ENCODE results near the gene KAT6B. TPM values are rescaled to one million over a fixed set of nuclear protein-coding genes. Genes with fewer than 3 reads are reported as not detected.

The KAT6B gene
- total RNA-seq, 1 experiment from 2014 or later, result 14.9 TPM

- no peaks in the 10 kb centered on the region for H3K4me1 Mint-ChIP-seq (ENCODE audit: low read depth, unreplicated experiment)
- H3K9me3 ChIP-seq, result no peaks in the 10 kb centered on the region
- BruUV-seq (replicated peaks), result no TSS peak
- H3K36me3 Mint-ChIP-seq (ENCODE audit: insufficient read depth, unreplicated experiment), result no peaks in the 10 kb centered on the region
- no peaks in the 10 kb centered on the region for H3K27me3 ChIP-seq (replicated peaks; ENCODE audit: control insufficient read depth, insufficient read depth, low read length)
- H3K36me3 ChIP-seq (ENCODE audit: control insufficient read depth, insufficient read depth, low read length), result no peaks in the 10 kb centered on the region
- CTCF ChIA-PET, result no interaction called here
- H3K9me3 Mint-ChIP-seq (ENCODE audit: unreplicated experiment), result no peaks in the 10 kb centered on the region
- H3K27ac Mint-ChIP-seq (ENCODE audit: unreplicated experiment), result no peak overlapping the region
- TF ChIP-seq CTCF (IDR thresholded peaks at IDR 0.05; ENCODE audit: insufficient read depth in 1 of 2, low read depth in 1 of 2, low read length in 1 of 2, severe bottlenecking in 1 of 2, unreplicated experiment in 1 of 2), result no peak
- DNase-seq, result no peak
- intact Hi-C loops (cut with micrococcal nuclease; ENCODE audit: unreplicated experiment), result no loop called here
- no peaks in the 10 kb centered on the region for H3K27me3 Mint-ChIP-seq (ENCODE audit: insufficient read depth, unreplicated experiment)
- no peak overlapping the region for H3K4me3 ChIP-seq (ENCODE audit: low read depth, low read length)
- no peak overlapping the region for H3K4me3 Mint-ChIP-seq (ENCODE audit: unreplicated experiment)
- no peaks in the 10 kb centered on the region for H3K4me1 ChIP-seq
- POLR2A ChIA-PET, result no interaction called here
These were observed 183.0 kb downstream of the KAT6B start for GRCh38 chr10:75009426-75009825.

GRCh38 chr10:75010373-75010772, 184.0 kb downstream of the KAT6B start:
- CTCF ChIA-PET, result no interaction called here
- no TSS peak for BruUV-seq (replicated peaks)
- Histone ChIP-seq H3K4me3 (ENCODE audit: low read depth, low read length) (no peak overlapping the region), H3K36me3 (ENCODE audit: control insufficient read depth, insufficient read depth, low read length) (no peaks in the 10 kb centered on the region), H3K9me3 (no peaks in the 10 kb centered on the region), H3K4me1 (no peaks in the 10 kb centered on the region), H3K27me3 (replicated peaks; ENCODE audit: control insufficient read depth, insufficient read depth, low read length) (no peaks in the 10 kb centered on the region)
- Mint-ChIP-seq H3K27me3 (ENCODE audit: insufficient read depth, unreplicated experiment) (no peaks in the 10 kb centered on the region), H3K4me1 (ENCODE audit: low read depth, unreplicated experiment) (no peaks in the 10 kb centered on the region), H3K36me3 (ENCODE audit: insufficient read depth, unreplicated experiment) (no peaks in the 10 kb centered on the region), H3K4me3 (ENCODE audit: unreplicated experiment) (no peak overlapping the region), H3K9me3 (ENCODE audit: unreplicated experiment) (no peaks in the 10 kb centered on the region), H3K27ac (ENCODE audit: unreplicated experiment) (no peak overlapping the region)
- no peak for DNase-seq
- no peak for TF ChIP-seq CTCF (IDR thresholded peaks at IDR 0.05; ENCODE audit: insufficient read depth in 1 of 2, low read depth in 1 of 2, low read length in 1 of 2, severe bottlenecking in 1 of 2, unreplicated experiment in 1 of 2)
- POLR2A ChIA-PET, result no interaction called here
- intact Hi-C loops (cut with micrococcal nuclease; ENCODE audit: unreplicated experiment), result no loop called here

- Histone ChIP-seq H3K36me3 (ENCODE audit: control insufficient read depth, insufficient read depth, low read length) (no peaks in the 10 kb centered on the region), H3K4me1 (no peaks in the 10 kb centered on the region), H3K4me3 (ENCODE audit: low read depth, low read length) (no peak overlapping the region), H3K27me3 (replicated peaks; ENCODE audit: control insufficient read depth, insufficient read depth, low read length) (no peaks in the 10 kb centered on the region), H3K9me3 (no peaks in the 10 kb centered on the region)
- no peak overlapping the region for H3K4me3 Mint-ChIP-seq (ENCODE audit: unreplicated experiment)
- H3K36me3 Mint-ChIP-seq (ENCODE audit: insufficient read depth, unreplicated experiment), result no peaks in the 10 kb centered on the region
- no peak for DNase-seq
- TF ChIP-seq CTCF (IDR thresholded peaks at IDR 0.05; ENCODE audit: insufficient read depth in 1 of 2, low read depth in 1 of 2, low read length in 1 of 2, severe bottlenecking in 1 of 2, unreplicated experiment in 1 of 2), result no peak
- intact Hi-C loops (cut with micrococcal nuclease; ENCODE audit: unreplicated experiment), result no loop called here
- no TSS peak for BruUV-seq (replicated peaks)
- ChIA-PET CTCF (no interaction called here), POLR2A (no interaction called here)
- H3K9me3 Mint-ChIP-seq (ENCODE audit: unreplicated experiment), result no peaks in the 10 kb centered on the region
- no peaks in the 10 kb centered on the region for H3K4me1 Mint-ChIP-seq (ENCODE audit: low read depth, unreplicated experiment)
- H3K27ac Mint-ChIP-seq (ENCODE audit: unreplicated experiment), result no peak overlapping the region
- no peaks in the 10 kb centered on the region for H3K27me3 Mint-ChIP-seq (ENCODE audit: insufficient read depth, unreplicated experiment)
These were observed 184.8 kb downstream of the KAT6B start for GRCh38 chr10:75011221-75011620.
